HG02938 (cell line): ENCODE data around the gene SERINC3.

Source experiments
- ATAC-seq: cut with Tn5 transposase; IDR thresholded peaks from one replicate; pipeline ENCODE4 v1.9.1; 2021; ENCODE audit warnings: mild to moderate bottlenecking, moderate library complexity; ENCODE audit not compliant: unreplicated experiment

SERINC3 gene

GRCh38 chr20:44533928-44534327, 12.1 kb upstream of the SERINC3 start:
- ATAC-seq, result no peak

GRCh38 chr20:44532981-44533331, 11.1 kb upstream of the SERINC3 start:
- ATAC-seq, result no peak

GRCh38 chr20:44532259-44532980, 10.6 kb upstream of the SERINC3 start:
- ATAC-seq, result no peak

GRCh38 chr20:44528309-44528708, 6.4 kb upstream of the SERINC3 start:
- ATAC-seq, result no peak

- ATAC-seq, result no peak
These were observed 5.9 kb upstream of the SERINC3 start for GRCh38 chr20:44527716-44528199.

- no peak for ATAC-seq
These were observed 4.3 kb upstream of the SERINC3 start for GRCh38 chr20:44526129-44526528.

GRCh38 chr20:44523746-44524145, 1.9 kb upstream of the SERINC3 start:
- no peak for ATAC-seq

GRCh38 chr20:44522841-44523240, 971 bp upstream of the SERINC3 start:
- ATAC-seq, result no peak

- ATAC-seq, result no peak
These were observed 989 bp downstream of the SERINC3 start for GRCh38 chr20:44520881-44521280.

- ATAC-seq, result no peak
These were observed 3.6 kb downstream of the SERINC3 start for GRCh38 chr20:44518248-44518647.

- no peak for ATAC-seq
These were observed 4.4 kb downstream of the SERINC3 start for GRCh38 chr20:44517454-44517853.

GRCh38 chr20:44516491-44516890, 5.4 kb downstream of the SERINC3 start:
- no peak for ATAC-seq

- no peak for ATAC-seq
These were observed 8.0 kb downstream of the SERINC3 start for GRCh38 chr20:44513871-44514270.

- no peak for ATAC-seq
These were observed 12.1 kb downstream of the SERINC3 start for GRCh38 chr20:44509762-44510161.

GRCh38 chr20:44504402-44505307, 17.2 kb downstream of the SERINC3 start:
- no peak for ATAC-seq

- no peak for ATAC-seq
These were observed 18.9 kb downstream of the SERINC3 start for GRCh38 chr20:44502968-44503367.

GRCh38 chr20:44501448-44501847, 20.4 kb downstream of the SERINC3 start:
- no peak for ATAC-seq

- no peak for ATAC-seq
These were observed 21.6 kb downstream of the SERINC3 start for GRCh38 chr20:44500221-44500620.

GRCh38 chr20:44497761-44498160, 24.1 kb downstream of the SERINC3 start:
- no peak for ATAC-seq

GRCh38 chr20:44496976-44497375, 24.9 kb downstream of the SERINC3 start:
- ATAC-seq, result no peak

- ATAC-seq, result no peak
These were observed 25.9 kb downstream of the SERINC3 start for GRCh38 chr20:44495802-44496481.
